K562 (cell line): ENCODE results near the gene LETM1. TPM values are rescaled to one million over a fixed set of nuclear protein-coding genes. Genes with fewer than 3 reads are reported as not detected.

Experiments used
- ARID4B ChIP-seq: sonication (generic); formaldehyde crosslinking; IDR thresholded peaks from 2 replicates; pipeline ENCODE4 v1.8.0; 2022; ENCODE audit warnings: mild to moderate bottlenecking, missing genetic modification reagents
- CCAR2 ChIP-seq: fragments of 200-400 bp; formaldehyde crosslinking; IDR thresholded peaks from 2 replicates; pipeline ENCODE4 v1.6.1; 2017; ENCODE audit warnings: mild to moderate bottlenecking, low read depth, low read length
- HBP1 ChIP-seq: fragments of 450-650 bp; formaldehyde crosslinking; IDR thresholded peaks from 2 replicates; pipeline ENCODE4 v1.4.0; 2022; ENCODE audit warnings: missing genetic modification characterization
- HMBOX1 ChIP-seq: sonication (generic); IDR thresholded peaks from 2 replicates; pipeline ENCODE4 v1.6.1; 2016
- KLF10 ChIP-seq: fragments of 250-450 bp; sonication (Bioruptor Pico); IDR thresholded peaks from 2 replicates; pipeline ENCODE4 v1.6.1; 2021; ENCODE audit warnings: matching md5 sums
- MBD1 ChIP-seq: fragments of 250-450 bp; sonication (Bioruptor Pico); IDR thresholded peaks from 2 replicates; pipeline ENCODE4 v1.8.0; 2022; ENCODE audit warnings: inconsistent platforms
- MLLT1 ChIP-seq, 2 experiments: fragments of 450-650 bp; IDR thresholded peaks; 2 replicates each; pipeline ENCODE4 v1.6.1; 2016
- MXI1 ChIP-seq: IDR thresholded peaks from 2 replicates; pipeline ENCODE4 v1.6.1; 2011; ENCODE audit warnings: low read depth, mild to moderate bottlenecking, improper control_type of control experiment, low read length
- NFE2 ChIP-seq: IDR thresholded peaks from 2 replicates; pipeline ENCODE4 v1.6.1; 2014; ENCODE audit warnings: antibody characterized with exemption, low read depth
- NFE2L1 ChIP-seq: fragments of 450-650 bp; IDR thresholded peaks from 2 replicates; pipeline ENCODE4 v1.6.1; 2016; ENCODE audit warnings: missing genetic modification characterization, low read depth, mild to moderate bottlenecking, missing compliant biosample characterization, moderate library complexity, borderline replicate concordance
- PCBP1 ChIP-seq: fragments of 200-400 bp; formaldehyde crosslinking; IDR thresholded peaks from 2 replicates; pipeline ENCODE4 v1.6.1; 2018; ENCODE audit warnings: mild to moderate bottlenecking, low read depth, low read length; ENCODE audit not compliant: poor library complexity, severe bottlenecking
- SRSF1 ChIP-seq: fragments of 200-400 bp; formaldehyde crosslinking; IDR thresholded peaks from 2 replicates; pipeline ENCODE4 v1.6.1; 2017; ENCODE audit warnings: mild to moderate bottlenecking, low read depth, low read length, moderate library complexity
- U2AF1 ChIP-seq: fragments of 200-400 bp; formaldehyde crosslinking; optimal IDR thresholded peaks from 2 replicates; pipeline ENCODE3; 2017; ENCODE audit warnings: mild to moderate bottlenecking, low read depth, low read length, moderate library complexity
- ZNF740 ChIP-seq, 3 experiments: fragments of 200-800 bp in 1 of 3; sonication (Bioruptor generic) in 1 of 3; sonication (generic) in 1 of 3; formaldehyde crosslinking in 1 of 3; IDR thresholded peaks; 2 replicates each; pipeline versions ENCODE4 v1.6.1 to v1.8.0; 2016 to 2022; ENCODE audit warnings: mild to moderate bottlenecking in 2 of 3, missing compliant biosample characterization in 2 of 3, missing genetic modification characterization in 2 of 3, missing genetic modification reagents in 1 of 3
- ZSCAN29 ChIP-seq: fragments of 450-650 bp; IDR thresholded peaks from 2 replicates; pipeline ENCODE4 v1.6.1; 2017
- polyA plus RNA-seq, 8 experiments: library from polyadenylated mRNA; depleted of rRNA in 4 of 8; stranded (reverse) in 5 of 8; unstranded in 3 of 8; fragments of >200 nt; fragmentation: Nextera tagmentation in 2 of 8; fragmentation: Illumina TruSeq in 1 of 8; extraction: Ambion mirVana in 2 of 8; extraction: Trizol in 1 of 8; gene quantifications; 2 replicates each; pipeline versions ENCODE4 v1.2.1 to v1.2.3, GENCODE V29; 2011 to 2014; ENCODE audit warnings: inconsistent platforms in 1 of 8, missing spikeins in 1 of 8
- total RNA-seq, 7 experiments: library from RNA; depleted of rRNA in 6 of 7; stranded (reverse); fragments of >200 nt in 6 of 7; fragmentation: Illumina TruSeq in 2 of 7; extraction: Trizol in 2 of 7; gene quantifications; 2 replicates each; pipeline versions ENCODE4 v1.2.1 to v1.2.3, GENCODE V29; 2011 to 2021; ENCODE audit warnings: low replicate concordance in 1 of 7

The LETM1 gene
- total and polyA plus RNA-seq, 9 of the 15 experiments (the other 6 are each of a cell fraction or from before 2014, with no cell fraction given): 3.9 to 109 (median 35.0) TPM

- TF ChIP-seq MBD1 (CRISPR knock-in tag): no peak
- TF ChIP-seq ZSCAN29: no peak
- peak; percentile 26; the same call in 1 of the 2 replicates for TF ChIP-seq NFE2
- TF ChIP-seq ARID4B (CRISPR knock-in tag): no peak
- no peak for TF ChIP-seq MXI1
- TF ChIP-seq MLLT1 (IDR thresholded peaks at IDR 0.05): 0 out of 4 replicates have a peak, but pooled peaks of 1 of the 2 experiments have one; percentile 8
- TF ChIP-seq U2AF1: no peak
- no peak for TF ChIP-seq HBP1
- no peak for TF ChIP-seq SRSF1
- no peak for TF ChIP-seq PCBP1
- TF ChIP-seq HMBOX1: 0 out of 2 replicates have a peak, but pooled peaks have one; percentile 38
- TF ChIP-seq NFE2L1: no peak
- no peak for TF ChIP-seq CCAR2
- TF ChIP-seq KLF10: no peak
- no peak for TF ChIP-seq ZNF740 (CRISPR knock-in tag; IDR thresholded peaks at IDR 0.05)
- no peak for TF ChIP-seq ZNF740 (tag; IDR thresholded peaks at IDR 0.05)
Measured at GRCh38 chr4:1873291-1873690, 17.3 kb upstream of the LETM1 start (continued).
